IMR-90 (cell line): ENCODE data around the gene SLC9A5. TPM values are rescaled to one million over a fixed set of nuclear protein-coding genes. Genes with fewer than 3 reads are reported as not detected.
A peak's percentile ranks its signal among the peaks of the same experiment; 100 is the strongest.

Source experiments
- ATAC-seq: fragments of 200-7000 bp; cut with Tn5 transposase; 2 replicates; pipeline ENCODE4 v1.9.1; 2020; ENCODE audit warnings: low read depth, mild to moderate bottlenecking, moderate library complexity
- BruUV-seq: library from RNA; stranded (reverse); fragments of 400-500 nt; replicated peaks from 2 replicates; lab custom pipeline; 2021; lab: Mats Ljungman, UMichigan
- CTCF ChIA-PET: fragments of 300-600 bp; formaldehyde crosslinking; extraction: SDS; loops from one replicate; lab custom pipeline; 2021; ENCODE audit warnings: antibody characterized with exemption; lab: Yijun Ruan, JAX
- POLR2A ChIA-PET: fragments of 300-600 bp; sonication (Branson Sonifier 250); formaldehyde crosslinking; loops from one replicate; lab custom pipeline; 2022; ENCODE audit warnings: antibody characterized with exemption; ENCODE audit not compliant: unreplicated experiment; lab: Charles Lee
- DNase-seq: peaks from one replicate; pipeline ENCODE4 v3.0.0; 2013
- H2AFZ ChIP-seq: replicated peaks from 2 replicates; pipeline ENCODE3; 2013; ENCODE audit warnings: low read length, mild to moderate bottlenecking; ENCODE audit not compliant: poor library complexity
- H2AK5ac ChIP-seq: 2 replicates; pipeline ENCODE4 v1.6.1; 2013; ENCODE audit warnings: low read depth, low read length, inconsistent platforms
- H2AK9ac ChIP-seq: replicated peaks from 2 replicates; pipeline ENCODE3; 2013; ENCODE audit warnings: mild to moderate bottlenecking, low read depth, low read length, moderate library complexity; ENCODE audit not compliant: poor library complexity
- H2BK120ac ChIP-seq: 2 replicates; pipeline ENCODE4 v1.6.1; 2013; ENCODE audit warnings: low read depth, low read length, inconsistent platforms
- H2BK15ac ChIP-seq: 3 replicates; pipeline ENCODE4 v1.6.1; 2013; ENCODE audit warnings: low read depth, low read length, inconsistent platforms
- H2BK20ac ChIP-seq: 2 replicates; pipeline ENCODE4 v1.6.1; 2013; ENCODE audit warnings: low read depth, mild to moderate bottlenecking, inconsistent platforms, low read length, moderate library complexity
- H2BK5ac ChIP-seq: 2 replicates; pipeline ENCODE4 v1.6.1; 2013; ENCODE audit warnings: mild to moderate bottlenecking, low read depth, low read length, inconsistent platforms; ENCODE audit not compliant: poor library complexity, severe bottlenecking
- H3K14ac ChIP-seq: replicated peaks from 2 replicates; pipeline ENCODE4 v1.6.1; 2013; ENCODE audit warnings: low read depth, low read length, inconsistent platforms
- H3K18ac ChIP-seq: 2 replicates; pipeline ENCODE4 v1.6.1; 2013; ENCODE audit warnings: low read depth, low read length, control low read depth
- H3K23ac ChIP-seq: 2 replicates; pipeline ENCODE4 v1.6.1; 2013; ENCODE audit warnings: low read depth, low read length, inconsistent platforms
- H3K27ac ChIP-seq: 2 replicates; pipeline ENCODE4 v1.5.1; 2013; ENCODE audit warnings: mild to moderate bottlenecking, control low read depth, low read length; ENCODE audit not compliant: insufficient read depth
- H3K27me3 ChIP-seq: 2 replicates; pipeline ENCODE4 v1.6.1; 2013; ENCODE audit warnings: low read length; ENCODE audit not compliant: control insufficient read depth, insufficient read depth
- H3K36me3 ChIP-seq: 2 replicates; pipeline ENCODE4 v1.6.1; 2013; ENCODE audit warnings: low read length, mixed read lengths; ENCODE audit not compliant: control insufficient read depth, insufficient read depth
- H3K4ac ChIP-seq: 2 replicates; pipeline ENCODE4 v1.6.1; 2013; ENCODE audit warnings: low read depth, low read length, inconsistent platforms
- H3K4me1 ChIP-seq: 2 replicates; pipeline ENCODE4 v1.6.1; 2013; ENCODE audit warnings: low read length, mixed read lengths; ENCODE audit not compliant: control insufficient read depth, insufficient read depth
- H3K4me2 ChIP-seq: 2 replicates; pipeline ENCODE4 v1.6.1; 2013; ENCODE audit warnings: low read depth, mild to moderate bottlenecking, control low read depth, low read length, moderate library complexity
- H3K4me3 ChIP-seq: 2 replicates; pipeline ENCODE4 v1.5.1; 2013; ENCODE audit warnings: low read depth, mild to moderate bottlenecking, control low read depth, low read length, moderate library complexity; ENCODE audit not compliant: insufficient read depth
- H3K56ac ChIP-seq: 2 replicates; pipeline ENCODE4 v1.6.1; 2013; ENCODE audit warnings: low read length, inconsistent platforms; ENCODE audit not compliant: insufficient read depth; ENCODE audit errors: extremely low read depth
- H3K79me1 ChIP-seq, 2 experiments: 2 replicates each; pipeline ENCODE4 v1.6.1; 2013; ENCODE audit warnings: low read length in 2 of 2, inconsistent platforms in 1 of 2, low read depth in 1 of 2
- H3K9ac ChIP-seq: 2 replicates; pipeline ENCODE4 v1.6.1; 2013; ENCODE audit warnings: low read depth, low read length, control low read depth
- H3K9me1 ChIP-seq: 2 replicates; pipeline ENCODE4 v1.6.1; 2013; ENCODE audit warnings: low read length, inconsistent platforms; ENCODE audit not compliant: insufficient read depth
- H3K9me3 ChIP-seq: 2 replicates; pipeline ENCODE4 v1.6.1; 2013; ENCODE audit warnings: low read length; ENCODE audit not compliant: control insufficient read depth, insufficient read depth
- H4K20me1 ChIP-seq: 2 replicates; pipeline ENCODE4 v1.6.1; 2013; ENCODE audit warnings: low read length, inconsistent platforms; ENCODE audit not compliant: insufficient read depth
- H4K5ac ChIP-seq: 2 replicates; pipeline ENCODE4 v1.6.1; 2013; ENCODE audit warnings: mild to moderate bottlenecking, low read depth, low read length, control low read depth
- H4K8ac ChIP-seq, 2 experiments: 2 replicates each; pipeline ENCODE4 v1.6.1; 2013; ENCODE audit warnings: low read depth in 2 of 2, low read length in 2 of 2, control low read depth in 1 of 2, inconsistent platforms in 1 of 2
- H4K91ac ChIP-seq: 2 replicates; pipeline ENCODE4 v1.6.1; 2013; ENCODE audit warnings: low read depth, low read length, inconsistent platforms; ENCODE audit not compliant: insufficient read depth
- BHLHE40 ChIP-seq: fragments of 150-350 bp; IDR thresholded peaks from 2 replicates; pipeline ENCODE4 v1.6.1; 2016; ENCODE audit warnings: mild to moderate bottlenecking, low read depth, low read length
- CEBPB ChIP-seq: IDR thresholded peaks from 2 replicates; pipeline ENCODE4 v1.6.1; 2012; ENCODE audit warnings: low read depth, low read length, improper control_type of control experiment
- CHD1 ChIP-seq: IDR thresholded peaks from 2 replicates; pipeline ENCODE4 v1.6.1; 2012; ENCODE audit warnings: low read depth, low read length, improper control_type of control experiment
- CTCF ChIP-seq: conservative IDR thresholded peaks from 2 replicates; pipeline ENCODE4 v1.5.1; 2012; ENCODE audit warnings: mild to moderate bottlenecking, low read depth, low read length, improper control_type of control experiment
- ELK1 ChIP-seq: fragments of 150-350 bp; IDR thresholded peaks from 2 replicates; pipeline ENCODE4 v1.6.1; 2016; ENCODE audit warnings: low read depth, mild to moderate bottlenecking, low read length, moderate library complexity, borderline replicate concordance
- MAZ ChIP-seq: IDR thresholded peaks from 2 replicates; pipeline ENCODE4 v1.6.1; 2012; ENCODE audit warnings: low read depth, mild to moderate bottlenecking, low read length, improper control_type of control experiment, moderate library complexity, borderline replicate concordance
- MXI1 ChIP-seq: IDR thresholded peaks from 2 replicates; pipeline ENCODE4 v1.6.1; 2012; ENCODE audit warnings: low read depth, mild to moderate bottlenecking, low read length, moderate library complexity, borderline replicate concordance
- NFE2L2 ChIP-seq: fragments of 150-350 bp; IDR thresholded peaks from 2 replicates; pipeline ENCODE4 v1.6.1; 2016; ENCODE audit warnings: low read depth, mild to moderate bottlenecking, low read length
- POLR2A ChIP-seq: IDR thresholded peaks from 2 replicates; pipeline ENCODE4 v1.6.1; 2012; ENCODE audit warnings: mild to moderate bottlenecking, low read depth, low read length
- RAD21 ChIP-seq: IDR thresholded peaks from 2 replicates; pipeline ENCODE4 v1.6.1; 2012; ENCODE audit warnings: low read length, improper control_type of control experiment
- RCOR1 ChIP-seq: IDR thresholded peaks from 2 replicates; pipeline ENCODE4 v1.6.1; 2012; ENCODE audit warnings: mild to moderate bottlenecking, low read length, improper control_type of control experiment; ENCODE audit not compliant: insufficient replicate concordance
- RFX5 ChIP-seq: IDR thresholded peaks from 2 replicates; pipeline ENCODE4 v1.8.0; 2012; ENCODE audit warnings: low read depth, mild to moderate bottlenecking, low read length, moderate library complexity
- SMC3 ChIP-seq: fragments of 150-350 bp; IDR thresholded peaks from 2 replicates; pipeline ENCODE4 v1.6.1; 2016; ENCODE audit warnings: low read depth, mild to moderate bottlenecking, antibody characterized with exemption, low read length, moderate library complexity
- USF2 ChIP-seq: fragments of 150-350 bp; IDR thresholded peaks from 2 replicates; pipeline ENCODE4 v1.6.1; 2017; ENCODE audit warnings: mild to moderate bottlenecking, antibody characterized with exemption, low read length, low read depth
- WGBS, 2 experiments: methylation state at CpG; one replicate each; pipeline versions ENCODE4 v1.1.5 to v1.1.7; 2013; ENCODE audit warnings: missing lambda C conversion rate in 2 of 2; ENCODE audit not compliant: insufficient read length in 1 of 2; ENCODE audit errors: extremely low coverage in 2 of 2; 5-methylcytosine and 5-hydroxymethylcytosine counted together
- dilution Hi-C: fragments of 300-500 bp; cut with HindIII; formaldehyde crosslinking; loops from one replicate; pipeline ENCODE4 v1.14.3; 2018; ENCODE audit warnings: low sequenced_read_pairs; ENCODE audit not compliant: unreplicated experiment
- in situ Hi-C: fragments of 300-500 bp; cut with MboI; formaldehyde crosslinking; loops from 3 replicates; pipeline ENCODE4 v1.14.3; 2019; ENCODE audit warnings: low sequenced_read_pairs, inconsistent platforms, mixed read lengths
- intact Hi-C: fragments of 100-400 bp; cut with micrococcal nuclease; formaldehyde crosslinking; loops from 2 replicates; pipeline ENCODE4 v1.10.0; 2022
- polyA plus RNA-seq, 3 experiments: library from polyadenylated mRNA; depleted of rRNA; stranded (reverse); fragments of >200 nt; gene quantifications; 2 replicates each; pipeline ENCODE4 v1.2.3, GENCODE V29; 2012; ENCODE audit warnings: low replicate concordance in 1 of 3
- total RNA-seq: library from RNA; depleted of rRNA; stranded (reverse); fragments of >200 nt; gene quantifications from 2 replicates; pipeline ENCODE4 v1.2.3, GENCODE V29; 2012

Gene SLC9A5
- total and polyA plus RNA-seq, 2 of the 4 experiments (the other 2 are of a cell fraction), result 1.8 to 5.7 TPM

- dilution Hi-C loops, result no loop called here
- no peak for DNase-seq
- CTCF ChIA-PET, result interaction anchor here (0.5 kb wide), 1 partner anchor 38 kb away, joined by 3 read pairs; no protein-coding TSS in a partner anchor
Measured at GRCh38 chr16:67294171-67294757, 45.5 kb downstream of the SLC9A5 start.

More at GRCh38 chr16:67294171-67294757, 45.5 kb downstream of the SLC9A5 start:
- Histone ChIP-seq H3K56ac (no peak overlapping the region), H3K36me3 (no peaks in the 10 kb centered on the region), H4K5ac (0 out of 2 replicates have a peak overlapping the region, but pooled peaks have one; percentile 8), H3K14ac (peak overlapping the region; percentile 33), H2BK20ac (peak overlapping the region; percentile 77), H3K4me2 (no peak overlapping the region), H2AK5ac (peak overlapping the region; percentile 66; the same call in 1 of the 2 replicates), H3K23ac (0 out of 2 replicates have a peak overlapping the region, but pooled peaks have one; percentile 24), H3K9ac (no peak overlapping the region), H3K27me3 (no peaks in the 10 kb centered on the region), H3K4ac (peak overlapping the region; percentile 30), H3K27ac (no peak overlapping the region), H3K9me3 (no peaks in the 10 kb centered on the region), H4K8ac (no peak overlapping the region), H3K79me1 (no peaks in the 10 kb centered on the region), H2AFZ (no peak overlapping the region), H3K4me3 (no peak overlapping the region), H2BK15ac (peak overlapping the region; percentile 49; the same call in 2 of the 3 replicates), H3K9me1 (peaks cover 26% of the 10 kb centered on the region), H3K4me1 (peaks cover 31% of the 10 kb centered on the region), H4K20me1 (no peaks in the 10 kb centered on the region; the same call in 1 of the 2 replicates), H4K91ac (0 out of 2 replicates have a peak overlapping the region, but pooled peaks have one; percentile 51), H2BK5ac (no peak overlapping the region), H2BK120ac (peak overlapping the region; percentile 0), H2AK9ac (peak overlapping the region; percentile 56), H3K18ac (peak overlapping the region; percentile 19; the same call in 1 of the 2 replicates)
- intact Hi-C loops (no loop called here), in situ Hi-C loops (no loop called here)
- TF ChIP-seq RAD21, result no peak
- TF ChIP-seq USF2, result no peak
- no peak for TF ChIP-seq CEBPB
- TF ChIP-seq BHLHE40, result no peak
- TF ChIP-seq POLR2A, result no peak
- TF ChIP-seq RCOR1, result no peak
- TF ChIP-seq MXI1, result no peak
- no peak for TF ChIP-seq NFE2L2
- no peak for TF ChIP-seq RFX5
- TF ChIP-seq ELK1, result no peak
- no peak for TF ChIP-seq CTCF
- no peak for TF ChIP-seq MAZ
- no peak for TF ChIP-seq CHD1
- TF ChIP-seq SMC3, result no peak
- no CpG with 5 or more reads among the region's 4 CpGs for WGBS, 2 experiments
- no TSS peak for BruUV-seq
- no peak for ATAC-seq
- POLR2A ChIA-PET, result no interaction called here
